GM12801 (cell line): Measurements from ENCODE around the gene YAP1.

Experiments
- CTCF ChIP-seq: IDR thresholded peaks from one replicate; pipeline ENCODE4 v1.5.1; 2011; ENCODE audit warnings: control low read depth; ENCODE audit not compliant: insufficient read length; ENCODE audit errors: extremely low read depth

Gene YAP1

GRCh38 chr11:102239448-102239847, 129.2 kb downstream of the YAP1 start:
- TF ChIP-seq CTCF: no peak

GRCh38 chr11:102239911-102240310, 129.7 kb downstream of the YAP1 start:
- TF ChIP-seq CTCF: no peak

GRCh38 chr11:102240502-102240901, 130.3 kb downstream of the YAP1 start:
- TF ChIP-seq CTCF: no peak

GRCh38 chr11:102241026-102241425, 130.8 kb downstream of the YAP1 start:
- no peak for TF ChIP-seq CTCF

- no peak for TF ChIP-seq CTCF
Observed at GRCh38 chr11:102243399-102243884, 133.2 kb downstream of the YAP1 start.

GRCh38 chr11:102244681-102245409, 134.6 kb downstream of the YAP1 start:
- TF ChIP-seq CTCF: no peak

GRCh38 chr11:102251423-102251822, 141.2 kb downstream of the YAP1 start:
- no peak for TF ChIP-seq CTCF
